ENCODE results near the gene KCNB1.

Gene KCNB1

DNA sequence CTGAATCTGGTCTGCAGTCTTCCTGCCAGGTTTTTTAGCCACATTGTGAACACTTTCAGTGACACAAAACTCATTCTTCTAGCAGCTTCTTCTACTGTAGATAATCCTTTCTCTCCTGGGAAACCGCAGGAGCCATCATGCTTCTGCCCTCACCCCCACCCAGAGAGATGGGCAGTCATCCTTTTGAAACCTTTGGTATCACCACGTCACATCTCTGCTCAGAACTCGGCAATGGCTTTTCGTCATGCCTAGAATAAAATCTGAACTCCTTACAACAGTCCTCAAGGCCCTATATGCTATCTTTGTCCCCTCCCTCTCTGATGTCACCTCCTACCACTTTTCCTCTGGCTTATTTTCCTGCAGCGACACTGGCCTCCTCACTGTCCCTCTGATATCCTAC lies 158.2 kb downstream of the KCNB1 start:
- DNase-seq (ENCODE audit: low spot score), result no peak
- TF ChIP-seq, protein P1, sequence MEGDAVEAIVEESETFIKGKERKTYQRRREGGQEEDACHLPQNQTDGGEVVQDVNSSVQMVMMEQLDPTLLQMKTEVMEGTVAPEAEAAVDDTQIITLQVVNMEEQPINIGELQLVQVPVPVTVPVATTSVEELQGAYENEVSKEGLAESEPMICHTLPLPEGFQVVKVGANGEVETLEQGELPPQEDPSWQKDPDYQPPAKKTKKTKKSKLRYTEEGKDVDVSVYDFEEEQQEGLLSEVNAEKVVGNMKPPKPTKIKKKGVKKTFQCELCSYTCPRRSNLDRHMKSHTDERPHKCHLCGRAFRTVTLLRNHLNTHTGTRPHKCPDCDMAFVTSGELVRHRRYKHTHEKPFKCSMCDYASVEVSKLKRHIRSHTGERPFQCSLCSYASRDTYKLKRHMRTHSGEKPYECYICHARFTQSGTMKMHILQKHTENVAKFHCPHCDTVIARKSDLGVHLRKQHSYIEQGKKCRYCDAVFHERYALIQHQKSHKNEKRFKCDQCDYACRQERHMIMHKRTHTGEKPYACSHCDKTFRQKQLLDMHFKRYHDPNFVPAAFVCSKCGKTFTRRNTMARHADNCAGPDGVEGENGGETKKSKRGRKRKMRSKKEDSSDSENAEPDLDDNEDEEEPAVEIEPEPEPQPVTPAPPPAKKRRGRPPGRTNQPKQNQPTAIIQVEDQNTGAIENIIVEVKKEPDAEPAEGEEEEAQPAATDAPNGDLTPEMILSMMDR (IDR thresholded peaks at IDR 0.05; ENCODE audit: extremely low read depth, insufficient read depth, missing control alignments), result no peak
- in situ Hi-C loops (cut with MboI; ENCODE audit: low pct_unique_long_range_greater_than_20kb, low sequenced_read_pairs, unreplicated experiment), result no loop called here

DNA sequence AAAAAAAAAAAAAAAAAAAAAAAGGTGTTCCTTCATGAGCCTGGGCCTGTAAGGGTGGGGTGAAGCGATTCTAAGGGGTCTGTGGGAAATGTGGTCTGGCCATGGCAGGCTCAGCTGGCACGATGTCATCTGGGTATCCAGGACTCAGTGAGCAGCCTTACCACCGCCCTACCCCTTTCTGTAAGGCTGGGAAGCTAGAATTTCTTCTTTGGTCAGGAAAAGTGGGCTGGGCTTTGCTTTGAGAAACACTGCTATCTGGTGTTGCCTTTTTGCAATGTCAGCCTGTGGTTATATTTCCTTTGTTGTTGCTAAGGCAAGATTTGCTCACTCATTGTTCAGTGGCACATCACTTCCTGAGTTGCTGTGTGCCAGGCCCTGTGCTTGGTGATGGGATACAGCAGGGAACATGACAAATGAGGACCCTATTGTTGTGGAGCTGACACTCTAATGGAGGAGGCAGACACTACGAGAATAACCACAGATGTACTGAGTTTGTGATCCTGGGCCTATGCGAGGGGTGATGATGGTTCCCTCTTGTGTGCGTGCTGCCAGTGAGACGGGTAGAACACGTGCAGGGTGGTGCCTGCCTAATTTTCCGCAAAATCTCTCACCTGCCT lies 158.7 kb downstream of the KCNB1 start:
- in situ Hi-C loops (cut with MboI; ENCODE audit: low pct_unique_long_range_greater_than_20kb, low sequenced_read_pairs, unreplicated experiment), result no loop called here

DNA sequence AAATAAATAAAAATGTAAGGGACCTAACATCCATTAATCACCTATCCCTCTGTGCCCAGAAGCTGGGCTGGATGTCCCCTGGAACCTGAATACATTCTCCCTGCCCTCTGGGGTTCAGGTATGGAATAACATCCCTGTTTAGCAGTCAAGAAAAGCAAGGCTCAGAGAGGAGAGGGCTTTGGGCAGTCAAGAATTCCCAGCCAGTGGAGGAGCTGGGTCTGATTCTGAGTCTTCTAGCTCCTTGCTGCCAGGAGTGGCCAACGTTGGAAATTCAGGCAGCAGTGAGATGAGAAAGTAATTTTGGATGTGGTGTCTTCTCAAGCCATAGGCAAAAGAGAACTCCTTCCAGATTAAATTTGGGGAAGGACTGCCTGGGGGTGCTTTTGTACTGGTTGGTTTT lies 162.0 kb downstream of the KCNB1 start:
- no peak for DNase-seq (ENCODE audit: low spot score)
- in situ Hi-C loops (cut with MboI; ENCODE audit: low pct_unique_long_range_greater_than_20kb, low sequenced_read_pairs, unreplicated experiment), result no loop called here
- TF ChIP-seq, protein P1 (IDR thresholded peaks at IDR 0.05; ENCODE audit: extremely low read depth, insufficient read depth, missing control alignments), result no peak

More for the DNA sequence above, 158.7 kb downstream of the KCNB1 start:
- peak; percentile 34 for DNase-seq (ENCODE audit: low spot score)
- TF ChIP-seq, protein P1 (IDR thresholded peaks at IDR 0.05; ENCODE audit: extremely low read depth, insufficient read depth, missing control alignments), result peak; percentile 34

DNA sequence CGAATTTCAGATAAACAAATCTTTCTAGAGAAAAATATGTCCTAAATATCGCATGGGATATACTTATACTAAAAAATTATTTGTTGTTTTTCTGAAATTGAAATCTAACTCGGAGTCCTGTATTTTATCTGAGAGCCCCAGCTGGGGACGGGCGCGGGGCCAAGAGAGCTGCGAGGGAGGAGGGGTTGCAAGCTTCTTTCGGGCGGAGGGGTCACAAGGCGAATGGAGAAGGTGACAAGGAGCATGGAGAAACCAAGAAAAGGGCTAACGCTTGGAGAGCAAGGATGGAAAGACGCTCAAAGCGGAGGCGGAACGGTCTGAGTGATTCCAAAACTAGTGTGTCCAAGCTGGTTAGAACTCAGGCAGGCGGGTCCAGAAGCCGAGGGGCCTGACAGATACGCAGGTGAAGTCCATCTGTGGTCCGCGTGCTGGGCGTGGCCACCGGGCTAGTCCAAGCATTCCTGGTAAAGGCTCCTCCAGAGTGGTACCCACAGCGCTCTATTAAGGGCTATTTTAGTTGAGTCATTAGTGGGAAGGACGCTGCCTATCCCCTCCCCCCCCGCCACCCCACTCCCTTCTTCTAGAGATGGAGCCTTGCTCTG lies 163.2 kb downstream of the KCNB1 start:
- DNase-seq (ENCODE audit: low spot score), result no peak
- in situ Hi-C loops (cut with MboI; ENCODE audit: low pct_unique_long_range_greater_than_20kb, low sequenced_read_pairs, unreplicated experiment), result no loop called here
- TF ChIP-seq, protein P1 (IDR thresholded peaks at IDR 0.05; ENCODE audit: extremely low read depth, insufficient read depth, missing control alignments), result no peak

DNA sequence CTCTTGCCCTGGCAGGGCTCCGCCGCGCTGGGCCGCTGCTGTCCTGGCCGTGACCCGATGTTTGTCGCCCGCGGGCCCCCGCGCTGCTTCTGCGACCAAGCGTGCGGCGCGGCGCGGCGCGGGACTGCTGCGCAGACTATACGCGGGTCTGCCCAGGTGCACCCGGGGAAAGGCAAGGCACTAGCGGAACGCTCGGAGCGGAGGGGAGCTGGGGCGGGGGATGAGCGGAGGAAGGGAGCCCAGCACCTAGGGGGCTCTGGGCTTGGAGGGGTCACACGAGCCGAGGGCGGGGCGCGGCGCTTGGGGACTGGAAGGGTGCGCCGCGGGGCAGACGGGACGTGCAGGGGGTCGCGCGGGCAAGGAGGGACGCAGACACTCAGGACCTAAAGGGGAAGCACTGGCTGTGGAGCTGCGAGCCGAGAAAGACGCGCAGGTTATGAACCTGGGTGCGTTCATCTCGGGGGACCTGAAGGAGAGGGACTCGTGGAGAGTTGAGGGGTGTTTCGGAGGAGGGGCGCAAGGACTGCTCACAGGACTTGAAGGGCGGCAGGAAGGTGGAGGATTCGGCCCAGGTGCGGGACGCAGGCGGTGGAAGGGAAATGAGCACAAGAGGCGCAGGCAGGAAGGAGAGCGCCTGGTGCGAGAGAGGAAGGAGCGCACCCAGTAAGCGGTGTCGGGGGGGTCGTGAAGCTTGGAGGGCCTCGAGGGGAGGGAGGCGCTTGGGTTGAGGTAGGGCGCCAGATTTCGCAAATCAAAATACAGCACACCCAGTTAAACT lies 163.8 kb downstream of the KCNB1 start:
- no peak for DNase-seq (ENCODE audit: low spot score)

DNA sequence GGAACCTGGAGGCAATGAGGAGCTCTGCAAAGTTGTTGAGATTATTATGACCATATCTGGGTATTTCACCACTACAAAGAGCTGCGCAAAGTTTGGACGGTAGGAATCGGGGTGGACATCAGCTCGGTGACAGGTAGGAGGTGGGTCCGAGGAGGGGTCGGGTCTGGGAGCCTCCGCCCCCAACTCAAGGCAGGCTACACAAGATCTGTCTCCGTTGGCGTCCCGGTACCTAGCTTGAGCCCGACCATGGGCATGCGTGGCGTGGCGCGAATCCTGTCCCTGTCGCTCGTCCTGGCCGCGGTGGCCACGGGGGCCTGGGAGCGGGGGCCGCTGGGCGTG lies 164.4 kb downstream of the KCNB1 start:
- TF ChIP-seq, protein P1 (IDR thresholded peaks at IDR 0.05; ENCODE audit: extremely low read depth, insufficient read depth, missing control alignments), result no peak
- no peak for DNase-seq (ENCODE audit: low spot score)
- in situ Hi-C loops (cut with MboI; ENCODE audit: low pct_unique_long_range_greater_than_20kb, low sequenced_read_pairs, unreplicated experiment), result no loop called here

More for the DNA sequence above, 163.8 kb downstream of the KCNB1 start:
- TF ChIP-seq, protein P1 (IDR thresholded peaks at IDR 0.05; ENCODE audit: extremely low read depth, insufficient read depth, missing control alignments), result no peak
- in situ Hi-C loops (cut with MboI; ENCODE audit: low pct_unique_long_range_greater_than_20kb, low sequenced_read_pairs, unreplicated experiment), result no loop called here
